ENCODE data around the gene KLHL40.

Gene KLHL40

DNA sequence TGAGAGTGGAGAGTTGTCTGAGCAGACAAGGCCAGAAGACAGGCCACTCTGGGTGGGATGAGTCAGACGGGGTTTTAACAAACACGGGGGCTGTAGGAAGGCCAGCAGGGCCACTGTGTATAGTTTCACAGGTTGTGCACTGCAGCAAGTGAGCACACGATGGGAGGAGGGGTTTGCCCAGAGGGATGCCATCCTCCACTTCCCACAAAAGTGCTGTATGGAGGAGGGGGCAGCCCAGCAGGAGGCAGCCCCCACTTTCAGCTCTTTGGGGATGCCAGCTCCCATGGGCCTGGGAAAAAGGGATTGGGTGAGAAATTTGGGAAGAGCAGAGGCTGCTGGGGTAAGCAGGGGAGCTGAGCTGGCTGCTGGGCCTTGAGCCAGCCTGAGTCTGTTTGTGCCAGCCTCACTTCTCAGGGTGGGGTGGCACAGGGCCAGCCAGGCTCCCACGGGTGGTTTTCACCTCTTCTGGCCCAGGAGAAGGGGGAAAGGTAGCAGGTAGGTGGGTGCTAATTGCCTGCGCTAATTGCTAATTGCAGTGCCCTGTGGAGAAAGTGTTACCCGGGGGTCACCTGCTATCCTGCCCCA, 25.1 kb upstream of the KLHL40 start:
- peaks cover 8 to 10% of the 10 kb centered on the region in 2 donors for H3K36me3 ChIP-seq (replicated peaks in 1 of 2; ENCODE audit: control insufficient read depth in 2 of 2, insufficient read depth in 2 of 2, low read length in 2 of 2)

DNA sequence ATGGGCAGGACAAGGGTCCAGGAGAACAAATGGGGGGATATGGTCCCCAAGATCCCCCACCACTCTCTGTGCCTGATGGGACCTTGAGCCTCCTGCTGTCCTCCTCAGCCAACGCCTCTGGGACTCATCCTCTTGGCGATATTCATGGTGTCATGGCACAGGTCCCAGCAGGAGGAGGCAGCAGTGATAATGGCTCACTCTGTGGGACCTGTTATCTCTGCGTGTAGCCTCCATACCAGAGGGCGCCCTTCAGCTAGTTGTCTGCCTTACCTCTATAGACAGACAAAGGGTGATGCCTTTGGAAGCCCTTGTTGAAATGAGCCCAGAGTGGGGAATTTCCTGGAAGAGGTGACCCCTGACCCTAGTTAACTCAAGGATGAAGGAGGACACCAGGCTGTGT, 24.4 kb upstream of the KLHL40 start:
- no CpG with 5 or more reads among the region's 4 CpGs for WGBS, 2 donors (ENCODE audit: extremely low coverage in 2 of 2, insufficient read length in 2 of 2, insufficient replicate concordance in 1 of 2)
- no peak for DNase-seq (ENCODE audit: low spot score)
- H3K23ac ChIP-seq (ENCODE audit: low read depth, low read length, poor library complexity): peak overlapping the region; percentile 16
- peaks cover 0 to 7% of the 10 kb centered on the region in 2 donors for H3K4me1 ChIP-seq (ENCODE audit: control insufficient read depth in 2 of 2, insufficient read depth in 1 of 2, low read depth in 1 of 2, low read length in 2 of 2)
- no peaks in the 10 kb centered on the region for H3K9me3 ChIP-seq (replicated peaks in 1 of 2; ENCODE audit: control insufficient read depth in 2 of 2, insufficient read depth in 1 of 2, low read depth in 1 of 2, low read length in 2 of 2)
- H4K8ac ChIP-seq (ENCODE audit: low read depth, low read length): no peak overlapping the region
- H2AFZ ChIP-seq (ENCODE audit: low read length): no peak overlapping the region
- peaks cover 1% of the 10 kb centered on the region for H3K79me1 ChIP-seq (ENCODE audit: low read depth, low read length)
- peak overlapping the region; percentile 10 for H3K9ac ChIP-seq (ENCODE audit: low read depth, low read length, poor library complexity)
- H3K4me2 ChIP-seq (ENCODE audit: insufficient read depth, low read length, poor library complexity, severe bottlenecking): no peak overlapping the region
- H2BK120ac ChIP-seq (ENCODE audit: low read depth, low read length): no peak overlapping the region
- H2BK5ac ChIP-seq (ENCODE audit: low read length): no peak overlapping the region
- H3K27me3 ChIP-seq (ENCODE audit: control insufficient read depth in 3 of 3, insufficient read depth in 3 of 3, low read depth in 1 of 3, low read length in 3 of 3): no peaks in the 10 kb centered on the region
- H3K36me3 ChIP-seq (replicated peaks in 1 of 2; ENCODE audit: control insufficient read depth in 2 of 2, insufficient read depth in 2 of 2, low read length in 2 of 2): peaks cover 8 to 10% of the 10 kb centered on the region in 2 donors
- H2BK12ac ChIP-seq (ENCODE audit: low read length): no peak overlapping the region
- H3K27ac ChIP-seq (replicated peaks; ENCODE audit: low read length): no peak overlapping the region
- no peak overlapping the region for H3K4ac ChIP-seq (ENCODE audit: low read length)
- H2AK5ac ChIP-seq (ENCODE audit: low read depth, low read length): no peak overlapping the region
- no peak overlapping the region for H4K91ac ChIP-seq (ENCODE audit: low read depth, low read length, poor library complexity)
- no peak overlapping the region for H3K4me3 ChIP-seq (ENCODE audit: low read length in 2 of 2)
- no peak overlapping the region for H3K14ac ChIP-seq (ENCODE audit: low read length)
- no peak overlapping the region for H2BK15ac ChIP-seq (ENCODE audit: low read length)
- no peak overlapping the region for H3K18ac ChIP-seq (ENCODE audit: low read length)

More for the DNA sequence above, 25.1 kb upstream of the KLHL40 start:
- H3K4ac ChIP-seq (ENCODE audit: low read length): no peak overlapping the region
- no peak overlapping the region for H4K8ac ChIP-seq (ENCODE audit: low read depth, low read length)
- H3K27ac ChIP-seq (replicated peaks; ENCODE audit: low read length): no peak overlapping the region
- WGBS, 2 donors (ENCODE audit: extremely low coverage in 2 of 2, insufficient read length in 2 of 2, insufficient replicate concordance in 1 of 2): no CpG with 5 or more reads among the region's 6 CpGs
- peaks cover 1% of the 10 kb centered on the region for H3K79me1 ChIP-seq (ENCODE audit: low read depth, low read length)
- H3K18ac ChIP-seq (ENCODE audit: low read length): no peak overlapping the region
- H2AFZ ChIP-seq (ENCODE audit: low read length): no peak overlapping the region
- H4K91ac ChIP-seq (ENCODE audit: low read depth, low read length, poor library complexity): no peak overlapping the region
- H3K14ac ChIP-seq (ENCODE audit: low read length): no peak overlapping the region
- no peaks in the 10 kb centered on the region for H3K27me3 ChIP-seq (ENCODE audit: control insufficient read depth in 3 of 3, insufficient read depth in 3 of 3, low read depth in 1 of 3, low read length in 3 of 3)
- H3K4me2 ChIP-seq (ENCODE audit: insufficient read depth, low read length, poor library complexity, severe bottlenecking): no peak overlapping the region
- peaks cover 3 to 10% of the 10 kb centered on the region in 2 donors for H3K4me1 ChIP-seq (ENCODE audit: control insufficient read depth in 2 of 2, insufficient read depth in 1 of 2, low read depth in 1 of 2, low read length in 2 of 2)
- H3K9me3 ChIP-seq (replicated peaks in 1 of 2; ENCODE audit: control insufficient read depth in 2 of 2, insufficient read depth in 1 of 2, low read depth in 1 of 2, low read length in 2 of 2): no peaks in the 10 kb centered on the region
- peak overlapping the region in 1 of 2 donors; percentile 37 for H3K4me3 ChIP-seq (ENCODE audit: low read length in 2 of 2)
- no peak overlapping the region for H2BK120ac ChIP-seq (ENCODE audit: low read depth, low read length)
- H2BK5ac ChIP-seq (ENCODE audit: low read length): no peak overlapping the region
- no peak overlapping the region for H2BK12ac ChIP-seq (ENCODE audit: low read length)
- no peak for DNase-seq (ENCODE audit: low spot score)
- H2AK5ac ChIP-seq (ENCODE audit: low read depth, low read length): no peak overlapping the region
- no peak overlapping the region for H2BK15ac ChIP-seq (ENCODE audit: low read length)
- no peak overlapping the region for H3K9ac ChIP-seq (ENCODE audit: low read depth, low read length, poor library complexity)
- peak overlapping the region; percentile 11 for H3K23ac ChIP-seq (ENCODE audit: low read depth, low read length, poor library complexity)

DNA sequence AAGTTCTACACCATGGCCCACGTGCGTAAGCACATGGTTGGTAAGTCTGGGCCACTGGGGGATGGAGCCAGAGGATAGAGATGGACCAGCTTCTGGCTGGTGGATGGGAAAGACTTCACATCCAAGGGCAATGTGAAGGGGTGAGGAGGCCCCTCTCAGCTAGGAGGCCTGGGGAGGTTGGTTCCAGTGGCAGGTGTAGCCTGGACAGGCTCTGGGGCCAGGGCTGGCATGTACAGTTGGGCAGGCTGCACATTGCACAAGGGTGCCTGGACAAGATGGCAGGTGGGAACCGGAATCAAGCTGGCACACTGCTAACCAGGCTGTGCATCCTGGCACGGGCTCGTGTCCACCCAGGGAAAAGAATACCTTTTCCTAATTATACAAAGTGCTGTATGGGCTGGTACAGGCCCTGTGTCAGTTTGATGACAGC, 23.7 kb upstream of the KLHL40 start:
- Histone ChIP-seq H3K23ac (ENCODE audit: low read depth, low read length, poor library complexity) (no peak overlapping the region), H3K27me3 (ENCODE audit: control insufficient read depth in 3 of 3, insufficient read depth in 3 of 3, low read depth in 1 of 3, low read length in 3 of 3) (no peaks in the 10 kb centered on the region)
- WGBS, 2 donors (ENCODE audit: extremely low coverage in 2 of 2, insufficient read length in 2 of 2, insufficient replicate concordance in 1 of 2): no CpG with 5 or more reads among the region's 5 CpGs

DNA sequence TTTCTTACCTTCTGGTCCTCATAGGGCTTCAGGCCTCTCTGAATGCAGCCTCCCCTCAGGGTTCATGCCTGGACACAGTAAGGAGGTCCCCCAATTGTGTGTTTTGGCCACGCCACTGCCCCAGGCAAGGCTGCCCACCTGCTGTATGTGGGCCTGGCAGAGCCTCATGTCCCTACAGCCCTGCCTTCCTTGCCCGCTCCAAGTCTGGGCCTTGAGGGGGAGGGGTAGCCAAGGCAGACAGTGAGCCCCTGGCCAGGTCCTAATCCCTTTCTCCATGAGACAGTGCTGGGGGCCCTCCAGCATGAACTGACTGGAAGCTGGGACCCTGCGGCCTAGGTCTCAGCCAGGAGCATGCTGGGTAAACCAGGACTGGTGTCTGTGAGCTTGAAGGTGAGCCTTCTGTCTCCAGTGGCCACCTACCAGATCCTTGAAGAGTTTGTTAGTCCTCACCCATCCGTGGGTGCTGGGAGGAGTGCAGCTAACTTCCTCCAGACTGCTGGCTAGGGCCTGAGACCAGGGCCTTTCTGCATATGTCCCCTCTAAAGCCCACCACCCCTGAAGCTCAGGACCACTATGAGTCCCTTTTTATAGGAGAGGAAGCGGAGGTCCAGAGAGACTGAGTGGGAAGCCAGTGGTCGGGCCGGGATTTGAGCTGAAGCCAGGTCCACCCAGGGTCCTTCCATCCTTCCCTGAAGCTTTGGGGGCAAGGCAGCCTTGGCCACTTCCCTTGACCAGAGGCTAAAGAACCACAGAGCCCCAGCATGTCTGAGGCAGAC, 23.1 kb upstream of the KLHL40 start:
- H3K4me1 ChIP-seq (ENCODE audit: control insufficient read depth in 2 of 2, insufficient read depth in 1 of 2, low read depth in 1 of 2, low read length in 2 of 2): peaks cover 0 to 7% of the 10 kb centered on the region in 2 donors
- no peak overlapping the region for H2BK5ac ChIP-seq (ENCODE audit: low read length)
- H2BK120ac ChIP-seq (ENCODE audit: low read depth, low read length): peak overlapping the region; percentile 26
- no peak overlapping the region for H2BK15ac ChIP-seq (ENCODE audit: low read length)
- peak overlapping the region; percentile 41 for H3K14ac ChIP-seq (ENCODE audit: low read length)
- no peak overlapping the region for H2AK5ac ChIP-seq (ENCODE audit: low read depth, low read length)
- DNase-seq (ENCODE audit: low spot score): no peak
- no peaks in the 10 kb centered on the region for H3K9me3 ChIP-seq (replicated peaks in 1 of 2; ENCODE audit: control insufficient read depth in 2 of 2, insufficient read depth in 1 of 2, low read depth in 1 of 2, low read length in 2 of 2)
- H2BK12ac ChIP-seq (ENCODE audit: low read length): no peak overlapping the region
- H3K4ac ChIP-seq (ENCODE audit: low read length): no peak overlapping the region
- no peak overlapping the region for H3K27ac ChIP-seq (replicated peaks; ENCODE audit: low read length)
- WGBS, 2 donors (ENCODE audit: extremely low coverage in 2 of 2, insufficient read length in 2 of 2, insufficient replicate concordance in 1 of 2): no CpG with 5 or more reads among the region's 7 CpGs
- H3K18ac ChIP-seq (ENCODE audit: low read length): peak overlapping the region; percentile 13
- H3K36me3 ChIP-seq (replicated peaks in 1 of 2; ENCODE audit: control insufficient read depth in 2 of 2, insufficient read depth in 2 of 2, low read length in 2 of 2): peaks cover 8 to 10% of the 10 kb centered on the region in 2 donors
- H3K4me3 ChIP-seq (ENCODE audit: low read length in 2 of 2): no peak overlapping the region
- no peak overlapping the region for H4K8ac ChIP-seq (ENCODE audit: low read depth, low read length)
- H3K27me3 ChIP-seq (ENCODE audit: control insufficient read depth in 3 of 3, insufficient read depth in 3 of 3, low read depth in 1 of 3, low read length in 3 of 3): no peaks in the 10 kb centered on the region
- peaks cover 1% of the 10 kb centered on the region for H3K79me1 ChIP-seq (ENCODE audit: low read depth, low read length)
- H3K4me2 ChIP-seq (ENCODE audit: insufficient read depth, low read length, poor library complexity, severe bottlenecking): no peak overlapping the region
- no peak overlapping the region for H2AFZ ChIP-seq (ENCODE audit: low read length)
- no peak overlapping the region for H4K91ac ChIP-seq (ENCODE audit: low read depth, low read length, poor library complexity)
- H3K23ac ChIP-seq (ENCODE audit: low read depth, low read length, poor library complexity): no peak overlapping the region
- peak overlapping the region; percentile 47 for H3K9ac ChIP-seq (ENCODE audit: low read depth, low read length, poor library complexity)

More for the DNA sequence above, 23.7 kb upstream of the KLHL40 start:
- Histone ChIP-seq H2AFZ (ENCODE audit: low read length) (no peak overlapping the region), H4K91ac (ENCODE audit: low read depth, low read length, poor library complexity) (no peak overlapping the region), H3K4me1 (ENCODE audit: control insufficient read depth in 2 of 2, insufficient read depth in 1 of 2, low read depth in 1 of 2, low read length in 2 of 2) (peaks cover 0 to 7% of the 10 kb centered on the region in 2 donors), H3K9me3 (replicated peaks in 1 of 2; ENCODE audit: control insufficient read depth in 2 of 2, insufficient read depth in 1 of 2, low read depth in 1 of 2, low read length in 2 of 2) (no peaks in the 10 kb centered on the region), H3K4me3 (ENCODE audit: low read length in 2 of 2) (no peak overlapping the region), H2BK5ac (ENCODE audit: low read length) (no peak overlapping the region), H2BK120ac (ENCODE audit: low read depth, low read length) (no peak overlapping the region), H3K4me2 (ENCODE audit: insufficient read depth, low read length, poor library complexity, severe bottlenecking) (no peak overlapping the region), H2BK12ac (ENCODE audit: low read length) (no peak overlapping the region), H3K9ac (ENCODE audit: low read depth, low read length, poor library complexity) (no peak overlapping the region), H3K4ac (ENCODE audit: low read length) (no peak overlapping the region), H3K18ac (ENCODE audit: low read length) (no peak overlapping the region), H2AK5ac (ENCODE audit: low read depth, low read length) (no peak overlapping the region), H4K8ac (ENCODE audit: low read depth, low read length) (no peak overlapping the region), H3K14ac (ENCODE audit: low read length) (no peak overlapping the region), H3K27ac (replicated peaks; ENCODE audit: low read length) (no peak overlapping the region), H2BK15ac (ENCODE audit: low read length) (no peak overlapping the region), H3K36me3 (replicated peaks in 1 of 2; ENCODE audit: control insufficient read depth in 2 of 2, insufficient read depth in 2 of 2, low read length in 2 of 2) (peaks cover 8 to 10% of the 10 kb centered on the region in 2 donors), H3K79me1 (ENCODE audit: low read depth, low read length) (peaks cover 1% of the 10 kb centered on the region)
- no peak for DNase-seq (ENCODE audit: low spot score)

Data from neuronal stem cell (in vitro differentiated cells).